Stimulated activated naive B cell treated with anti-CD40 and anti-IgM and Interleukin-4, amounts not matched to agents 10 μg/mL and 1 μg/mL and 100 μg/mL, for 72 hours (primary cell): ENCODE data around the gene MIDN.

Source experiments
- ATAC-seq, 2 donors: fragments of 150-1000 bp; cut with Tn5 transposase; replicated peaks; 2 replicates each; pipeline ENCODE4 v1.10.0; 2021; ENCODE audit warnings: moderate library complexity in 1 of 2
- DNase-seq: peaks from one replicate; pipeline ENCODE4 v3.0.0; 2021
- H3K27ac Mint-ChIP-seq: one replicate; pipeline ENCODE4 v1.8.0; 2022; ENCODE audit warnings: mild to moderate bottlenecking, mixed read lengths
- H3K27me3 Mint-ChIP-seq, 2 donors: one replicate each; pipeline ENCODE4 v1.8.0; 2022; ENCODE audit warnings: mixed read lengths in 2 of 2
- H3K36me3 Mint-ChIP-seq, 2 donors: one replicate each; pipeline ENCODE4 v1.8.0; 2022; ENCODE audit warnings: mixed read lengths in 2 of 2, mild to moderate bottlenecking in 1 of 2
- H3K4me1 Mint-ChIP-seq, 2 donors: one replicate each; pipeline ENCODE4 v1.8.0; 2022; ENCODE audit warnings: mixed read lengths in 2 of 2, mild to moderate bottlenecking in 1 of 2
- H3K4me3 Mint-ChIP-seq, 2 donors: one replicate each; pipeline ENCODE4 v1.8.0; 2022; ENCODE audit warnings: mild to moderate bottlenecking in 2 of 2, mixed read lengths in 2 of 2, moderate library complexity in 1 of 2
- H3K9me3 Mint-ChIP-seq, 2 donors: one replicate each; pipeline ENCODE4 v1.8.0; 2022; ENCODE audit warnings: mixed read lengths in 2 of 2, mild to moderate bottlenecking in 1 of 2

The MIDN gene

GRCh38 chr19:1252821-1253513, 4.6 kb downstream of the MIDN start:
- Mint-ChIP-seq H3K4me3 (peak overlapping the region; percentile 85 to 92), H3K36me3 (peaks cover 34 to 37% of the 10 kb centered on the region in 2 donors), H3K27ac (peak overlapping the region; percentile 96), H3K4me1 (peaks cover 24 to 43% of the 10 kb centered on the region in 2 donors), H3K9me3 (no peaks in the 10 kb centered on the region), H3K27me3 (no peaks in the 10 kb centered on the region)
- DNase-seq (peak; percentile 82), ATAC-seq (peak; percentile 38 to 45)

DNA sequence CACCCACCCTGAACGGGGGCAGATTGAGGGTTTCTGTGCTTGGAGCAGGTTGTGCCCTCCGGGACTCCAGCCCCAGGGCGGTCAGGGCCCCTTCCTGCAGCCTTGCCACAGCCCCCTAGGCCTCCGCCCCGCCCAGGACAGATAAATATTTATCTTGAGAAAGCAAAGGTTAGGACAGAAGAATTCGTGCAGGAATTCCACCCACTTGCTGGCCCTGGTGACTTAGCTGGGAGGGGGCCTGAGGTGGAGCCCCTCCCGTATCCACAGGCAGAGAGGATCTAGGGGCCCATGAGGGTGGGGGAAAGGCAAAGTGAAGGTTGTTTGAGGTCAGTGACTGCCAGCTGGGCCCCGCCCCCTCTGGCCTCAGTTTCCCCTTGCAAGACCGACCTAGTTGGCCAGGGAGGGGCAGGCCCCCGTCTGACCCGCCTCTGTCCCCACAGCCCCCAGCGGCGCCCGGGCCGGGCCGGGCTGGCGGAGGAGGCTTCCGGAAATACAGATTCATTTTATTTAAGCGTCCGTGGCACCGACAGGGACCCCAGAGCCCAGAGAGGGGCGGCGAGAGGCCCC, 5.2 kb downstream of the MIDN start:
- H3K36me3 Mint-ChIP-seq, result peaks cover 34 to 39% of the 10 kb centered on the region in 2 donors
- no peaks in the 10 kb centered on the region for H3K9me3 Mint-ChIP-seq
- peak overlapping the region; percentile 89 for H3K27ac Mint-ChIP-seq
- ATAC-seq, result no peak
- peak overlapping the region; percentile 81 to 92 for H3K4me3 Mint-ChIP-seq
- DNase-seq, result no peak
- H3K27me3 Mint-ChIP-seq, result no peaks in the 10 kb centered on the region
- H3K4me1 Mint-ChIP-seq, result peaks cover 26 to 49% of the 10 kb centered on the region in 2 donors

GRCh38 chr19:1254081-1254527, 5.7 kb downstream of the MIDN start:
- Mint-ChIP-seq H3K4me1 (peaks cover 27 to 52% of the 10 kb centered on the region in 2 donors), H3K4me3 (no peak overlapping the region), H3K36me3 (peaks cover 35 to 41% of the 10 kb centered on the region in 2 donors), H3K9me3 (no peaks in the 10 kb centered on the region), H3K27ac (peak overlapping the region; percentile 37), H3K27me3 (no peaks in the 10 kb centered on the region)
- DNase-seq (no peak), ATAC-seq (no peak)

DNA sequence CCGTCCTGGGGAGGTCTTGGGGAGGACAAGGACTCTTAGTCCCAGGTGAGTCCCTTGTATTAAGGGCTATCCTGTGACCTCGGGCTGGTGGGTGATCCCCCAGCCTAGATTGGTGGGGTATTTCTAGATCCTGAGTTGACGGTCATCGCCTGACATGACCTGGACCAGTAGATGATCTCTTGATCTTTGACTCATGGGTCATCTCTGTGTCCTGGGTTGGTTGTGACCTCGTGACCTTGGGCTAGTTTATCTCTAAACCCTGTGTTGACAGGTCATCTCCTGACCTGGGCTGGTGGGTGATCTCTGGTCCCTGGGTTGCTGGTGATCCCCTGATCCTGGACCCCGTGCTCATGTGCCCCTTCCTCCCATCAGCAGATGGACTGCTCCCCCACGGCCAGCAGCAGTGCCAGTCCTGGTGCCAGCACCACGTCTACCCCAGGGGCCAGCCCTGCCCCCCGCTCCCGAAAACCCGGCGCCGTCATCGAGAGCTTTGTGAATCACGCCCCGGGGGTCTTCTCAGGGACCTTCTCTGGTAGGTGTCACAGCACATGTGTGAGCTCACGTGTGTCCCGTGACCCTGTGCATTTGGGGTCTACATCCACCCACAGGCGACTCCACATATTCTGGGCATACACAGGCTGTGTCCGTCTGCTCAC, 6.3 kb downstream of the MIDN start:
- Mint-ChIP-seq H3K36me3 (peaks cover 36 to 42% of the 10 kb centered on the region in 2 donors), H3K27me3 (no peaks in the 10 kb centered on the region), H3K4me3 (peak overlapping the region; percentile 41 to 54), H3K4me1 (peaks cover 31 to 58% of the 10 kb centered on the region in 2 donors), H3K27ac (peak overlapping the region; percentile 37), H3K9me3 (no peaks in the 10 kb centered on the region)
- no peak for ATAC-seq
- no peak for DNase-seq

GRCh38 chr19:1255186-1256161, 7.1 kb downstream of the MIDN start:
- peak overlapping the region; percentile 20 for H3K27ac Mint-ChIP-seq
- H3K27me3 Mint-ChIP-seq, result no peaks in the 10 kb centered on the region
- peak overlapping the region in 1 of 2 donors; percentile 54 for H3K4me3 Mint-ChIP-seq
- ATAC-seq (no peak), DNase-seq (no peak)
- H3K9me3 Mint-ChIP-seq, result no peaks in the 10 kb centered on the region
- peaks cover 35 to 66% of the 10 kb centered on the region in 2 donors for H3K4me1 Mint-ChIP-seq
- H3K36me3 Mint-ChIP-seq, result peaks cover 36 to 42% of the 10 kb centered on the region in 2 donors

DNA sequence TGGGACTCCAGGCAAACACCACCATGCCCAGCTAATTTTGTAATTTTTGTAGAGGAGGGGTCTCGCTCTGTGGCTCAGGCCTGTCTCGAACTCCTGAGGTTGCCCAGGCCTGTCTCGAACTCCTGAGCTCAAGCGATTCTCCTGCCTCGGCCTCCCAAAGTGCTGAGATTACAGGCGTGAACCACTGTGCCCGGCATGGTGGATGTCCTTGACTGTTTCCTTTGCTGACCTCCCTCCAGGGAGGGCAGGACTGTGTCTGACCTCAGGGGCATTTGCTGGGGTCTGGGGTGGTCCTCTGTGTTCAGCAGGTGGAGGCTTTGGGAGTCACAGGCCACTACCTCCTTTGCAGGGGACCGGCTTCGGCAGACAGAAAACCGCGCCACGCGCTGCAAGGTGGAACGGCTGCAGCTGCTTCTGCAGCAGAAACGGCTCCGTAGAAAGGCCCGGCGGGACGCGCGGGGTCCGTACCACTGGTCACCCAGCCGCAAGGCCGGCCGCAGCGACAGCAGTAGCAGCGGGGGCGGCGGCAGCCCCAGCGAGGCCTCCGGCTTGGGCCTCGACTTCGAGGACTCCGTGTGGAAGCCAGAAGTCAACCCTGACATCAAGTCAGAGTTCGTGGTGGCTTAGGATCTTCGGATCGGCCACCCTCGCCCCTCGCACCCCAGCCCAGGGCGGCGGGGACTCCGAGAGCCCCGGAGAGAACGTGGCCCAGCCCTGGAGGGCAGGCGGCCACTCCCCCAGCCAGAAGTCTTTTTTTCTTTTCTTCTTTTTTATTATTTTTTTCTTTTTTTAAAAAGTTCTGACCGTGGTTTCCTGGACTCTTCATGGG, 8.5 kb downstream of the MIDN start:
- Mint-ChIP-seq H3K4me1 (peaks cover 40 to 68% of the 10 kb centered on the region in 2 donors), H3K27ac (peak overlapping the region; percentile 78), H3K9me3 (no peaks in the 10 kb centered on the region)

DNA sequence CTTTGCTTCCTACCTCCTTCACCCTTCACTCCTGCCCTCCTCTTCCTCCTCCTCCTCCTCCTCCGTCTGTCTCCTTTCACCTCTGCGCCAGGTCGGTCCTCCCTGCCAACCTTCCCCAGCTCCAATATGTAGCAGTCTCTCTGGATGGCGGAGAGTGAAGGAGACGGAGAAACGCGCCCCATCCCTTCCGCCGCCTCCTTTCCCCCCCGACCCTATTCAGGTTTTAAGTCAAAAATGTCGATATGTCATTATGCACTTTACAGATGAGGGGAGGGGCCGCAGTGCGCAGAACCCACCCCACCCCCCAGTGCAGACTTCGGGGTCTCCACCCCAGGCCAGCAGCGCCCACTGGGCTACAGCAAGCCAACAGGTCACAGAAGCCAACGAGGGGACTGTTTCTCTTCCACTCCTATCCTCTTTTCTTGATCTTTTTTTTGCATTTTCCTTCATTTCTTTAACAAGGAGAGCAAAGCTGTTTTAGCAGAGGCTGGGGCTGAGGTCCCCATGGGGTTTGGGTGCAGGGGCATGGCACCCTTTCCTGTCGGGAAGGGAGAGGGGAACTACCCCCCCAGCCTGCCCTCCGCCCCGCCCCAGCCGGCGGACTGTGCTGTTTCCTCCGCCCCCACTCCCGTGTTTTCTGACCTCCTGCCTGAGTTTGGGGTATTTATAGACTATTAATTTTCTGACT, 9.2 kb downstream of the MIDN start:
- no peaks in the 10 kb centered on the region for H3K27me3 Mint-ChIP-seq
- ATAC-seq (no peak), DNase-seq (no peak)
- H3K4me3 Mint-ChIP-seq, result peak overlapping the region; percentile 41 to 56
- peaks cover 29 to 34% of the 10 kb centered on the region in 2 donors for H3K36me3 Mint-ChIP-seq
- H3K4me1 Mint-ChIP-seq, result peaks cover 43 to 76% of the 10 kb centered on the region in 2 donors
- H3K9me3 Mint-ChIP-seq, result no peaks in the 10 kb centered on the region
- H3K27ac Mint-ChIP-seq, result peak overlapping the region; percentile 78

More for the DNA sequence above, 8.5 kb downstream of the MIDN start:
- no peak for ATAC-seq
- Mint-ChIP-seq H3K4me3 (peak overlapping the region in 1 of 2 donors; percentile 50), H3K27me3 (no peaks in the 10 kb centered on the region), H3K36me3 (peaks cover 32 to 38% of the 10 kb centered on the region in 2 donors)
- DNase-seq, result no peak

GRCh38 chr19:1258163-1258492, 9.7 kb downstream of the MIDN start:
- peak overlapping the region; percentile 41 to 56 for H3K4me3 Mint-ChIP-seq
- no peaks in the 10 kb centered on the region for H3K9me3 Mint-ChIP-seq

GRCh38 chr19:1258707-1259205, 10.4 kb downstream of the MIDN start:
- Mint-ChIP-seq H3K4me1 (peaks cover 46 to 79% of the 10 kb centered on the region in 2 donors), H3K9me3 (no peaks in the 10 kb centered on the region), H3K4me3 (peak overlapping the region; percentile 92 to 97), H3K27me3 (no peaks in the 10 kb centered on the region), H3K36me3 (peaks cover 23 to 32% of the 10 kb centered on the region in 2 donors), H3K27ac (peak overlapping the region; percentile 98)
- ATAC-seq (no peak), DNase-seq (no peak)

More at GRCh38 chr19:1258163-1258492, 9.7 kb downstream of the MIDN start:
- DNase-seq, result no peak
- ATAC-seq, result no peak
- Mint-ChIP-seq H3K27ac (peak overlapping the region; percentile 78), H3K27me3 (no peaks in the 10 kb centered on the region), H3K4me1 (peaks cover 47 to 79% of the 10 kb centered on the region in 2 donors), H3K36me3 (peaks cover 29 to 34% of the 10 kb centered on the region in 2 donors)

- DNase-seq (peak; percentile 72), ATAC-seq (peak; percentile 43 to 44)
- Mint-ChIP-seq H3K4me3 (peak overlapping the region; percentile 92 to 97), H3K27ac (peak overlapping the region; percentile 98), H3K36me3 (peaks cover 28 to 37% of the 10 kb centered on the region in 2 donors), H3K27me3 (no peaks in the 10 kb centered on the region), H3K4me1 (peaks cover 51 to 83% of the 10 kb centered on the region in 2 donors), H3K9me3 (no peaks in the 10 kb centered on the region)
Observed at GRCh38 chr19:1259206-1259875, 11.0 kb downstream of the MIDN start.

DNA sequence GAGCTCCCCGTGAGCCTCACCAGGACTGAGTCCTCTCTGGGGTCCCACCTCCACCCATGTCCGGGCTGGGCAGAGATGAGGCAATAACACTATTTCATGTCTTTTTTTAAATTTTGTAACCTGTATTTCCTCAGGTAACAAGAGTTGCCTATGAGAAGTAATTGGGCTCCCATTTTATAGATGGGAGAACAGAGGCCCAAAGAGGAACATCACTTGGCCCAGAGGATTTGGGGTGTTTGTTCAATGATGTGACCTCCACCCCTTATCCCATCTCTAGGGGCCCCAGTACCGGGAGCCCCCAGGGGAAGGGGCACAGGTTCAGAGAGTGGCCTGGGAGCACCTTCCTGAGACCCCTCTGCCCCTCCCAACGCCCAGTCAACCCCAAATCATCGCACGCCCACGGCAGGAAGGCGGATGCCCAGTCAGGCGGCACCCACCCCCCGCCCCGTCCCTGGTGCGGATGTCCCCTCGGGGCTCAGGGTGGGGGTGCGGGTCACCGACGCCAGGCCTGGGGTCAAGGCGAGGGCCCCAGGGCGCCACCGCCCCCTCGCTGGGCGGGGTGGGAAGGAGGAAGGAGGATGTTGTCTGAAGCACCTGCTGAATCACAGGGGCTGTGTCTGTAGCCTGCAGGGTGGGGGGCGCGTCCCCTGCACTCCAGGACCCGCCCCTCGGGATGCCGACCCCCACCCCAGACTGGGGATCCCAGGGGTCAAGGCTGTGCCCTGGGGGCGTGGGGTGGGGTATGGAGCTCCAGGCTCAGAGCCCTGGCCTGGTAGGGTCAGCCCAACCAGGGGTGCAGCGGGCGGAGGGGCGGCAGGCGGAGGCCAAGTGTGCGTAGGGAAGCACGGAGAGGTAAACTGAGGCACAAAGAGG, 11.7 kb downstream of the MIDN start:
- Mint-ChIP-seq H3K36me3 (peaks cover 25 to 36% of the 10 kb centered on the region in 2 donors), H3K4me1 (peaks cover 54 to 83% of the 10 kb centered on the region in 2 donors), H3K9me3 (no peaks in the 10 kb centered on the region), H3K27ac (peak overlapping the region; percentile 98), H3K27me3 (no peaks in the 10 kb centered on the region), H3K4me3 (peak overlapping the region; percentile 92 to 97)
- DNase-seq (peak; percentile 68), ATAC-seq (peak; percentile 29 to 31)
